HepG2 (cell line): ENCODE data around the gene CFAP99. TPM values are rescaled to one million over a fixed set of nuclear protein-coding genes. Genes with fewer than 3 reads are reported as not detected.

Experiments used
- ASH2L ChIP-seq: fragments of 300-600, 200-600 bp; sonication (generic); IDR thresholded peaks from 2 replicates; pipeline ENCODE4 v1.7.0; 2017; ENCODE audit warnings: low read depth, mild to moderate bottlenecking, moderate library complexity, mixed read lengths, low read length; ENCODE audit not compliant: insufficient read length
- CREB3 ChIP-seq: sonication (generic); formaldehyde crosslinking; IDR thresholded peaks from 2 replicates; pipeline ENCODE4 v1.5.0; 2020; ENCODE audit warnings: missing genetic modification reagents
- NCOA1 ChIP-seq: sonication (generic); formaldehyde crosslinking; IDR thresholded peaks from 2 replicates; pipeline ENCODE4 v1.9.0; 2021; ENCODE audit warnings: missing genetic modification reagents
- NCOA2 ChIP-seq: sonication (generic); formaldehyde crosslinking; IDR thresholded peaks from 2 replicates; pipeline ENCODE4 v1.8.0; 2022; ENCODE audit warnings: inconsistent platforms
- REST ChIP-seq, 2 experiments: IDR thresholded peaks; 2 replicates each; pipeline ENCODE4 v1.6.1; 2011 to 2012; ENCODE audit warnings: low read length in 2 of 2, borderline replicate concordance in 1 of 2, low read depth in 1 of 2, mild to moderate bottlenecking in 1 of 2, moderate library complexity in 1 of 2
- ZFP37 ChIP-seq: sonication (generic); formaldehyde crosslinking; IDR thresholded peaks from 2 replicates; pipeline ENCODE4 v1.4.0; 2020; ENCODE audit warnings: missing genetic modification reagents, borderline replicate concordance
- ZNF432 ChIP-seq: sonication (generic); formaldehyde crosslinking; IDR thresholded peaks from 2 replicates; pipeline ENCODE4 v1.5.0; 2020; ENCODE audit warnings: missing genetic modification reagents, mild to moderate bottlenecking, borderline replicate concordance
- ZNF747 ChIP-seq: sonication (generic); formaldehyde crosslinking; IDR thresholded peaks from 2 replicates; pipeline ENCODE4 v1.8.1; 2023; ENCODE audit warnings: missing genetic modification reagents, mild to moderate bottlenecking, borderline replicate concordance
- polyA plus RNA-seq, 8 experiments: library from polyadenylated mRNA; depleted of rRNA in 3 of 8; stranded (reverse) in 7 of 8; unstranded in 1 of 8; fragments of >200 nt; fragmentation: Illumina TruSeq in 4 of 8; extraction: Trizol in 4 of 8; gene quantifications; 2 replicates each; pipeline versions ENCODE4 v1.2.1 to v1.2.3, GENCODE V29; 2011 to 2016; ENCODE audit warnings: low read depth in 4 of 8, missing spikeins in 1 of 8, mixed read lengths in 1 of 8; ENCODE audit not compliant: insufficient read depth in 1 of 8
- total RNA-seq, 5 experiments: library from RNA; depleted of rRNA; stranded (reverse); fragments of >200 nt; fragmentation: Illumina TruSeq; extraction: Trizol; gene quantifications; 2 replicates each; pipeline ENCODE4 v1.2.3, GENCODE V29; 2016; ENCODE audit warnings: low read depth in 1 of 5
- TF ChIP-seq, protein P1 (sequence below): IDR thresholded peaks from 2 replicates; pipeline ENCODE4 v1.6.1; 2016; ENCODE audit warnings: missing genetic modification reagents, missing compliant biosample characterization
- TF ChIP-seq, protein P2 (sequence below): sonication (generic); formaldehyde crosslinking; IDR thresholded peaks from 2 replicates; pipeline ENCODE4 v1.4.0; 2020; ENCODE audit warnings: mild to moderate bottlenecking, missing genetic modification reagents
- TF ChIP-seq, protein P3 (sequence below): IDR thresholded peaks from 2 replicates; pipeline ENCODE4 v1.4.0; 2020; ENCODE audit warnings: mild to moderate bottlenecking, missing genetic modification reagents
- TF ChIP-seq, protein P4 (sequence below): IDR thresholded peaks from 2 replicates; pipeline ENCODE4 v1.6.1; 2016; ENCODE audit warnings: missing compliant biosample characterization, missing genetic modification reagents, borderline replicate concordance

CFAP99 gene
- total and polyA plus RNA-seq, 2 of the 13 experiments (the other 11 are each of a cell fraction or from before 2014, with no cell fraction given), result not detected

GRCh38 chr4:2441393-2442174 is 22.8 kb downstream of the CFAP99 start (continued):
- TF ChIP-seq, protein P1, sequence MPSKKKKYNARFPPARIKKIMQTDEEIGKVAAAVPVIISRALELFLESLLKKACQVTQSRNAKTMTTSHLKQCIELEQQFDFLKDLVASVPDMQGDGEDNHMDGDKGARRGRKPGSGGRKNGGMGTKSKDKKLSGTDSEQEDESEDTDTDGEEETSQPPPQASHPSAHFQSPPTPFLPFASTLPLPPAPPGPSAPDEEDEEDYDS (CRISPR knock-in tag), result peak; percentile 36; the same call in 1 of the 2 replicates
- no peak for TF ChIP-seq NCOA2 (CRISPR knock-in tag)
- no peak for TF ChIP-seq ZFP37 (CRISPR knock-in tag)
- TF ChIP-seq ZNF747 (CRISPR knock-in tag), result no peak
- no peak for TF ChIP-seq NCOA1 (CRISPR knock-in tag)
- TF ChIP-seq, protein P2, sequence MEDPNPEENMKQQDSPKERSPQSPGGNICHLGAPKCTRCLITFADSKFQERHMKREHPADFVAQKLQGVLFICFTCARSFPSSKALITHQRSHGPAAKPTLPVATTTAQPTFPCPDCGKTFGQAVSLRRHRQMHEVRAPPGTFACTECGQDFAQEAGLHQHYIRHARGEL (CRISPR knock-in tag), result no peak
- TF ChIP-seq CREB3 (CRISPR knock-in tag), result no peak
- TF ChIP-seq, protein P3, sequence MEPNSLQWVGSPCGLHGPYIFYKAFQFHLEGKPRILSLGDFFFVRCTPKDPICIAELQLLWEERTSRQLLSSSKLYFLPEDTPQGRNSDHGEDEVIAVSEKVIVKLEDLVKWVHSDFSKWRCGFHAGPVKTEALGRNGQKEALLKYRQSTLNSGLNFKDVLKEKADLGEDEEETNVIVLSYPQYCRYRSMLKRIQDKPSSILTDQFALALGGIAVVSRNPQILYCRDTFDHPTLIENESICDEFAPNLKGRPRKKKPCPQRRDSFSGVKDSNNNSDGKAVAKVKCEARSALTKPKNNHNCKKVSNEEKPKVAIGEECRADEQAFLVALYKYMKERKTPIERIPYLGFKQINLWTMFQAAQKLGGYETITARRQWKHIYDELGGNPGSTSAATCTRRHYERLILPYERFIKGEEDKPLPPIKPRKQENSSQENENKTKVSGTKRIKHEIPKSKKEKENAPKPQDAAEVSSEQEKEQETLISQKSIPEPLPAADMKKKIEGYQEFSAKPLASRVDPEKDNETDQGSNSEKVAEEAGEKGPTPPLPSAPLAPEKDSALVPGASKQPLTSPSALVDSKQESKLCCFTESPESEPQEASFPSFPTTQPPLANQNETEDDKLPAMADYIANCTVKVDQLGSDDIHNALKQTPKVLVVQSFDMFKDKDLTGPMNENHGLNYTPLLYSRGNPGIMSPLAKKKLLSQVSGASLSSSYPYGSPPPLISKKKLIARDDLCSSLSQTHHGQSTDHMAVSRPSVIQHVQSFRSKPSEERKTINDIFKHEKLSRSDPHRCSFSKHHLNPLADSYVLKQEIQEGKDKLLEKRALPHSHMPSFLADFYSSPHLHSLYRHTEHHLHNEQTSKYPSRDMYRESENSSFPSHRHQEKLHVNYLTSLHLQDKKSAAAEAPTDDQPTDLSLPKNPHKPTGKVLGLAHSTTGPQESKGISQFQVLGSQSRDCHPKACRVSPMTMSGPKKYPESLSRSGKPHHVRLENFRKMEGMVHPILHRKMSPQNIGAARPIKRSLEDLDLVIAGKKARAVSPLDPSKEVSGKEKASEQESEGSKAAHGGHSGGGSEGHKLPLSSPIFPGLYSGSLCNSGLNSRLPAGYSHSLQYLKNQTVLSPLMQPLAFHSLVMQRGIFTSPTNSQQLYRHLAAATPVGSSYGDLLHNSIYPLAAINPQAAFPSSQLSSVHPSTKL (CRISPR knock-in tag), result peak; percentile 28; the same call in 1 of the 2 replicates
- TF ChIP-seq REST (IDR thresholded peaks at IDR 0.05; ENCODE audit: borderline replicate concordance in 1 of 2, low read depth in 1 of 2, low read length in 2 of 2), result no peak
- no peak for TF ChIP-seq ASH2L
- no peak for TF ChIP-seq ZNF432
- TF ChIP-seq, protein P4, sequence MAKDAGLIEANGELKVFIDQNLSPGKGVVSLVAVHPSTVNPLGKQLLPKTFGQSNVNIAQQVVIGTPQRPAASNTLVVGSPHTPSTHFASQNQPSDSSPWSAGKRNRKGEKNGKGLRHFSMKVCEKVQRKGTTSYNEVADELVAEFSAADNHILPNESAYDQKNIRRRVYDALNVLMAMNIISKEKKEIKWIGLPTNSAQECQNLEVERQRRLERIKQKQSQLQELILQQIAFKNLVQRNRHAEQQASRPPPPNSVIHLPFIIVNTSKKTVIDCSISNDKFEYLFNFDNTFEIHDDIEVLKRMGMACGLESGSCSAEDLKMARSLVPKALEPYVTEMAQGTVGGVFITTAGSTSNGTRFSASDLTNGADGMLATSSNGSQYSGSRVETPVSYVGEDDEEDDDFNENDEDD, result no peak
